CD1c-positive myeloid dendritic cell (primary cell): ENCODE measurements around the gene DOK7.
A peak's percentile ranks its signal among the peaks of the same experiment; 100 is the strongest.
"Not testable (repeated sequence)": the region's sequence is repeated elsewhere in the genome, so short reads cannot be mapped to it uniquely, and the experiment has no call there.

Experiments used
- DNase-seq: peaks from one replicate; pipeline ENCODE4 v3.0.0-alpha.2; 2016; ENCODE audit errors: extremely low spot score

The DOK7 gene

DNA sequence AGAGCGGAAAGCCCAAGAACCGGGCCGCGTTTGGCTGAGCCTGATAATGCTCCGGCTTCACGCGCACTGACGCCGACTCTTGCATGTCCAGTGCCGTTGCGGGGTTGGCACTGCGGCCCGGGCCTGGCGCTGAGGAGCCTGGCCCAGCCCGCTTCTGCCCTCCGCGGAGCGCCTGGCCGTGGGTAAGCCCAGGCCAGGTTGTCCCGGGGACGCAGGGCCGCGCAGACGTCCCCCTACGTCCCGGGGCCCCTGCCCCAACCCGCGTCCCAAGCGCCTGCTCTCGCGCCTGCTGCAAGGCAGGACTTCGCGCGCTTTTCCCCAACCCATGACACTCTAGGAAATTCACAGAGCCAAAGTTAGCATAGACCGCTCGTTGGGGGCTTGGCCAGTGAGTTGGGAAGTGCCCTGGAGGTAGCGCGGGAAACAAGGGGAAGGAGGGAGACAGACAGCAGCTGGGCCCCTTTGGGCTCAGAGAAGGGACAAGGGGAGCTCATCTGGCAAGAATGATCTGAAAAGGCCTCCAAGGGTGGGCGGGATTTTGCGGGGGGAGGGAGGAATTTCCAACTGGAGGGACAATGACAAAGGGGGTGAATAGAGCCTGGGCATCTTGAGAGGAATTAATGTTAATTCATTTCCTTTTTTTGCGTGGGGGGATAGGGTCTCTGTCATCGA lies 69.8 kb downstream of the DOK7 start:
- DNase-seq = peak; percentile 10

DNA sequence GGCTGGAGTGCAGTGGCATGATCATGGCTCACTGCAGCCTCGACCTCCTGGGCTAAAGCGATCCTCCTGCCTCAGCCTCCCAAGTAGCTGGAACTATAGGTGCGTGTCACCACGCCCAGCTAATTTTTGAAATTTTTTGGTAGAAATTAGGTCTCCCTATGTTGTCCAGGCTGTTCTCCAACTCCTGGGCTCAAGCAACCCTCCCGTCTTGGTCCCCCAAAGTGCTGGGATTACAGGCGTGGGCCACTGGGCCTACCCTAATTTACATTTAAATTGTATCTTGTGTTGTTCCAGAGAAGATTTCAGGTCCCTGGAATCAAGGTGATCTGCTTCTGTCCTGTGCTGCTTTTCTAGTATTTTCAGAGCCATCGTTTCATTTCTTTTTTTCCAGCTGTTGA lies 70.3 kb downstream of the DOK7 start:
- no peak for DNase-seq

DNA sequence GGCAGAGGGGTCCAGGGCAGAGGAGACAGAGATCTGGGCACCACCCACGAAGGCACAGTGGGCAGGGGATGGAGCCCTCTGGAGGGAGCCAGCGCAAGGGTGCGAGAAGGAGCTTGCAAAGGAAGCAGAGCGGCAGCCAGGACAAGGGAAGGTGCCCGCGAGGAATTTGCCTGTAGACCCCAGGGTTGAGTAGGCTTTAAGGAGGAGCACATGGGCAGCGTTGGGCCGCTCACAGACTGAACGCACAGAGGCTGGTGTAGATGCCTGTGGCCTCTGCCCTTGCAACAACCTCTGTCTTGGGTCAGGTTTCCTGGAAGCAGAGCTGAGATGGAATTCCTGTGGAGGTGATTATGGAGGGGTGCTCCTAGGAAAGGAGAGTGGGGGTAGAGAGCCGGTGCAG lies 72.7 kb downstream of the DOK7 start:
- DNase-seq = not testable (repeated sequence)

- not testable (repeated sequence) for DNase-seq
Observed at GRCh38 chr4:3538906-3539305, 75.8 kb downstream of the DOK7 start.

GRCh38 chr4:3543415-3543814 lies 80.3 kb downstream of the DOK7 start:
- not testable (repeated sequence) for DNase-seq
